ENCODE measurements around the gene HLTF.

HLTF gene

GRCh38 chr3:149122721-149123578 is 36.6 kb upstream of the HLTF start:
- DNase-seq: peak in 2 of 3 donors; percentile 41 to 50
- Histone ChIP-seq H3K36me3 (ENCODE audit: control insufficient read depth in 4 of 4, insufficient read depth in 4 of 4, low read length in 3 of 4) (no peaks in the 10 kb centered on the region), H3K27me3 (replicated peaks in 2 of 5; ENCODE audit: control insufficient read depth in 4 of 5, insufficient read depth in 5 of 5, low read length in 4 of 5) (no peaks in the 10 kb centered on the region), H3K4me1 (ENCODE audit: control extremely low read depth in 1 of 4, control insufficient read depth in 4 of 4, insufficient read depth in 4 of 4, low read length in 3 of 4) (peaks cover 0 to 10% (median 3%) of the 10 kb centered on the region in 4 experiments), H3K9me3 (ENCODE audit: control extremely low read depth in 1 of 5, control insufficient read depth in 4 of 5, insufficient read depth in 2 of 5, low read depth in 1 of 5, low read length in 4 of 5) (no peaks in the 10 kb centered on the region), H3K4me3 (ENCODE audit: control insufficient read depth in 1 of 7, extremely low read depth in 1 of 7, insufficient read depth in 4 of 7, low read depth in 2 of 7, low read length in 6 of 7) (no peak overlapping the region), H3K27ac (ENCODE audit: insufficient read depth in 1 of 2, low read depth in 1 of 2, low read length in 2 of 2, poor library complexity in 1 of 2, severe bottlenecking in 2 of 2) (no peak overlapping the region)
- ChIA-PET CTCF (interaction anchor here (0.9 to 8.8 kb wide), 5 partner anchors 146 to 169 kb away, joined by 3 to 106 read pairs (median 3); no protein-coding TSS in a partner anchor), POLR2A (no interaction called here)
- no CpG with 5 or more reads among the region's 4 CpGs for WGBS (ENCODE audit: insufficient coverage)

- Histone ChIP-seq H3K4me1 (ENCODE audit: control extremely low read depth in 1 of 4, control insufficient read depth in 4 of 4, insufficient read depth in 4 of 4, low read length in 3 of 4) (peaks cover 0 to 10% (median 3%) of the 10 kb centered on the region in 4 experiments), H3K4me3 (ENCODE audit: control insufficient read depth in 1 of 7, extremely low read depth in 1 of 7, insufficient read depth in 4 of 7, low read depth in 2 of 7, low read length in 6 of 7) (no peak overlapping the region), H3K27me3 (replicated peaks in 2 of 5; ENCODE audit: control insufficient read depth in 4 of 5, insufficient read depth in 5 of 5, low read length in 4 of 5) (no peaks in the 10 kb centered on the region), H3K27ac (ENCODE audit: insufficient read depth in 1 of 2, low read depth in 1 of 2, low read length in 2 of 2, poor library complexity in 1 of 2, severe bottlenecking in 2 of 2) (no peak overlapping the region), H3K36me3 (ENCODE audit: control insufficient read depth in 4 of 4, insufficient read depth in 4 of 4, low read length in 3 of 4) (no peaks in the 10 kb centered on the region), H3K9me3 (ENCODE audit: control extremely low read depth in 1 of 5, control insufficient read depth in 4 of 5, insufficient read depth in 2 of 5, low read depth in 1 of 5, low read length in 4 of 5) (no peaks in the 10 kb centered on the region)
- peak; percentile 76 to 87 (median 81) for DNase-seq
- ChIA-PET POLR2A (interaction anchor here (0.6 kb wide), 1 partner anchor 154 kb away, joined by 6 read pairs; no protein-coding TSS in a partner anchor), CTCF (interaction anchor here (0.6 to 8.8 kb wide), 34 partner anchors 9 to 370 kb away, joined by 3 to 106 read pairs (median 4); partner anchors contain the start of genes HPS3 and TM4SF18)
- 19% methylated on average over 2 of the region's 7 CpGs for WGBS (ENCODE audit: insufficient coverage)
Observed at GRCh38 chr3:149120051-149120972, 34.0 kb upstream of the HLTF start.

DNA sequence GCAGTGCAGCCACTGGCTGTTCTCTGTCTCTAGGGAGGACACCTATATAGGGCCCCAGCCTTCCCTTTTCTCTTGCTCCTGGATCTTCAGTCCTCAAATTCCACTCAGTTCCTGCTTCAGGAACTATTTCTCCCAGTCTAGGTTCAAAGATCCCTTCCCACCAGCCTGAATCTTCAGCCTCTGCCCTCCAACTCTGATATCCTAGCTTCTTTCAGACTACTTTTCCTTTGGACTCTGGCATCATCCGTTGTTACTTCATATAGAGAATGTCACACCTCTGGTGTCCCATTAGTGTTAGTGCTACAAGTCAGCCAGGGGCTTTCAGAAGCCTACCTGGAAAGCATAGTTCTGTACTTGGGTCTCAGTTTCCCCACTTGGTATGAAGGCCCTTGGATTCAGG is 33.1 kb upstream of the HLTF start:
- ChIA-PET CTCF (interaction anchor here (0.8 to 8.8 kb wide), 19 partner anchors 10 to 371 kb away, joined by 3 to 106 read pairs (median 6); partner anchors contain the start of genes HLTF and HPS3), POLR2A (no interaction called here)
- no peak overlapping the region for H3K27ac ChIP-seq (ENCODE audit: insufficient read depth in 1 of 2, low read depth in 1 of 2, low read length in 2 of 2, poor library complexity in 1 of 2, severe bottlenecking in 2 of 2)
- no peaks in the 10 kb centered on the region for H3K36me3 ChIP-seq (ENCODE audit: control insufficient read depth in 4 of 4, insufficient read depth in 4 of 4, low read length in 3 of 4)
- peaks cover 0 to 10% (median 3%) of the 10 kb centered on the region in 4 experiments for H3K4me1 ChIP-seq (ENCODE audit: control extremely low read depth in 1 of 4, control insufficient read depth in 4 of 4, insufficient read depth in 4 of 4, low read length in 3 of 4)
- H3K27me3 ChIP-seq (replicated peaks in 2 of 5; ENCODE audit: control insufficient read depth in 4 of 5, insufficient read depth in 5 of 5, low read length in 4 of 5): no peaks in the 10 kb centered on the region
- no peak for DNase-seq
- no peaks in the 10 kb centered on the region for H3K9me3 ChIP-seq (ENCODE audit: control extremely low read depth in 1 of 5, control insufficient read depth in 4 of 5, insufficient read depth in 2 of 5, low read depth in 1 of 5, low read length in 4 of 5)
- no peak overlapping the region for H3K4me3 ChIP-seq (ENCODE audit: control insufficient read depth in 1 of 7, extremely low read depth in 1 of 7, insufficient read depth in 4 of 7, low read depth in 2 of 7, low read length in 6 of 7)
- 100% methylated on average over 1 of the region's 1 CpG for WGBS (ENCODE audit: insufficient coverage)

DNA sequence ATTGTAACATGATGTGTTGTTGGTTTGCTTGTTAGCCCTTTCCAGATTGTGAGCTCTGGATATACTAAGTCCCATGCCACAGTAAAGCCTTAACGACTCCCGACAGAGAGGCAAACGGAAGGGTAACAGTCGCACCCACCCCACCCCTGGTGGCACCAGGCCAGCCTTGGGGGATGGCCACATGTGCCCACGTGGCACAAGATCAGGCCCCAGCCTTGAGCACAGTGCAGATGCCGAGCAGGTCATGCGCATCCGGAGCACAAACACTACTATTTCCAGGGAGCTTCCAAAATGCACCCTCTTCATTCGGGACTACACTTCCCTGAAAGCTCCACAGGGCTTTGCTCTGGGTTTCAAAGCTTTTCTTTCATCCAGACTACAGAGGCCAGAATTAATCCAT is 32.4 kb upstream of the HLTF start:
- H3K27ac ChIP-seq (ENCODE audit: insufficient read depth in 1 of 2, low read depth in 1 of 2, low read length in 2 of 2, poor library complexity in 1 of 2, severe bottlenecking in 2 of 2): no peak overlapping the region
- H3K36me3 ChIP-seq (ENCODE audit: control insufficient read depth in 4 of 4, insufficient read depth in 4 of 4, low read length in 3 of 4): no peaks in the 10 kb centered on the region
- H3K4me1 ChIP-seq (ENCODE audit: control extremely low read depth in 1 of 4, control insufficient read depth in 4 of 4, insufficient read depth in 4 of 4, low read length in 3 of 4): peaks cover 0 to 10% (median 3%) of the 10 kb centered on the region in 4 experiments
- H3K27me3 ChIP-seq (replicated peaks in 2 of 5; ENCODE audit: control insufficient read depth in 4 of 5, insufficient read depth in 5 of 5, low read length in 4 of 5): no peaks in the 10 kb centered on the region
- ChIA-PET CTCF (interaction anchor here (0.8 to 8.8 kb wide), 9 partner anchors 9 to 216 kb away, joined by 3 to 106 read pairs (median 8); partner anchors contain the start of gene HLTF), POLR2A (no interaction called here)
- DNase-seq: no peak
- WGBS (ENCODE audit: insufficient coverage): 95% methylated on average over 9 of the region's 9 CpGs
- H3K4me3 ChIP-seq (ENCODE audit: control insufficient read depth in 1 of 7, extremely low read depth in 1 of 7, insufficient read depth in 4 of 7, low read depth in 2 of 7, low read length in 6 of 7): no peak overlapping the region
- H3K9me3 ChIP-seq (ENCODE audit: control extremely low read depth in 1 of 5, control insufficient read depth in 4 of 5, insufficient read depth in 2 of 5, low read depth in 1 of 5, low read length in 4 of 5): no peaks in the 10 kb centered on the region

- WGBS (ENCODE audit: insufficient coverage): 93% methylated on average over 2 of the region's 5 CpGs
- no peak for DNase-seq
- H3K27ac ChIP-seq (ENCODE audit: insufficient read depth in 1 of 2, low read depth in 1 of 2, low read length in 2 of 2, poor library complexity in 1 of 2, severe bottlenecking in 2 of 2): no peak overlapping the region
- no peaks in the 10 kb centered on the region for H3K27me3 ChIP-seq (replicated peaks in 2 of 5; ENCODE audit: control insufficient read depth in 4 of 5, insufficient read depth in 5 of 5, low read length in 4 of 5)
- no peak overlapping the region for H3K4me3 ChIP-seq (ENCODE audit: control insufficient read depth in 1 of 7, extremely low read depth in 1 of 7, insufficient read depth in 4 of 7, low read depth in 2 of 7, low read length in 6 of 7)
- ChIA-PET POLR2A (no interaction called here), CTCF (interaction anchor here (0.7 kb wide), 1 partner anchor 15 kb away, joined by 3 read pairs; no protein-coding TSS in a partner anchor)
- H3K4me1 ChIP-seq (ENCODE audit: control extremely low read depth in 1 of 4, control insufficient read depth in 4 of 4, insufficient read depth in 4 of 4, low read length in 3 of 4): no peaks in the 10 kb centered on the region
- no peaks in the 10 kb centered on the region for H3K36me3 ChIP-seq (ENCODE audit: control insufficient read depth in 4 of 4, insufficient read depth in 4 of 4, low read length in 3 of 4)
- no peaks in the 10 kb centered on the region for H3K9me3 ChIP-seq (ENCODE audit: control extremely low read depth in 1 of 5, control insufficient read depth in 4 of 5, insufficient read depth in 2 of 5, low read depth in 1 of 5, low read length in 4 of 5)
Observed at GRCh38 chr3:149115114-149115513, 28.8 kb upstream of the HLTF start.

GRCh38 chr3:149114458-149114857 is 28.1 kb upstream of the HLTF start:
- WGBS (ENCODE audit: insufficient coverage): 90% methylated on average over 1 of the region's 1 CpG
- Histone ChIP-seq H3K27ac (ENCODE audit: insufficient read depth in 1 of 2, low read depth in 1 of 2, low read length in 2 of 2, poor library complexity in 1 of 2, severe bottlenecking in 2 of 2) (no peak overlapping the region), H3K4me3 (ENCODE audit: control insufficient read depth in 1 of 7, extremely low read depth in 1 of 7, insufficient read depth in 4 of 7, low read depth in 2 of 7, low read length in 6 of 7) (no peak overlapping the region), H3K27me3 (replicated peaks in 2 of 5; ENCODE audit: control insufficient read depth in 4 of 5, insufficient read depth in 5 of 5, low read length in 4 of 5) (no peaks in the 10 kb centered on the region), H3K36me3 (ENCODE audit: control insufficient read depth in 4 of 4, insufficient read depth in 4 of 4, low read length in 3 of 4) (no peaks in the 10 kb centered on the region), H3K4me1 (ENCODE audit: control extremely low read depth in 1 of 4, control insufficient read depth in 4 of 4, insufficient read depth in 4 of 4, low read length in 3 of 4) (no peaks in the 10 kb centered on the region), H3K9me3 (ENCODE audit: control extremely low read depth in 1 of 5, control insufficient read depth in 4 of 5, insufficient read depth in 2 of 5, low read depth in 1 of 5, low read length in 4 of 5) (no peaks in the 10 kb centered on the region)
- DNase-seq: no peak
- POLR2A ChIA-PET: no interaction called here
- CTCF ChIA-PET: interaction anchor here (0.7 kb wide), 1 partner anchor 14 kb away, joined by 3 read pairs; no protein-coding TSS in a partner anchor
